Body of pancreas (tissue), 4 donors: ENCODE results near the gene GNGT2.

Experiments used
- CTCF ChIP-seq, 7 experiments: fragments of 450-650 bp in 4 of 7; fragments of 200-600 bp in 3 of 7; sonication (generic) in 3 of 7; IDR thresholded peaks; one replicate each; pipeline ENCODE4 v1.5.1; 2016 to 2019; ENCODE audit warnings: antibody characterized with exemption in 7 of 7
- POLR2A ChIP-seq, 3 donors: fragments of 450-650 bp; IDR thresholded peaks; one replicate each; pipeline ENCODE4 v1.6.1; 2016; ENCODE audit warnings: antibody characterized with exemption in 3 of 3, mild to moderate bottlenecking in 2 of 3

- TF ChIP-seq POLR2A (IDR thresholded peaks at IDR 0.05) (no peak), CTCF (IDR thresholded peaks at IDR 0.05) (no peak)
Measured at GRCh38 chr17:49247944-49248343, 37.6 kb upstream of the GNGT2 start.
